Lower leg skin (tissue), 3 donors: Measurements from ENCODE around the gene P4HA2.

Experiments
- CTCF ChIP-seq, 3 donors: fragments of 450-650 bp; IDR thresholded peaks; one replicate each; pipeline ENCODE4 v1.5.1; 2016; ENCODE audit warnings: antibody characterized with exemption in 3 of 3, mild to moderate bottlenecking in 3 of 3, moderate library complexity in 2 of 3
- POLR2A ChIP-seq, 2 donors: fragments of 450-650 bp; IDR thresholded peaks; one replicate each; pipeline ENCODE4 v1.6.1; 2016 to 2017; ENCODE audit warnings: antibody characterized with exemption in 2 of 2, mild to moderate bottlenecking in 1 of 2, moderate library complexity in 1 of 2

GRCh38 chr5:132257131-132258101 lies 29.8 kb upstream of the P4HA2 start, which contains the start of gene PDLIM4:
- TF ChIP-seq CTCF (IDR thresholded peaks at IDR 0.05), result no peak
- TF ChIP-seq POLR2A (IDR thresholded peaks at IDR 0.05), result no peak
